ENCODE data around the gene ADARB2.
A peak's percentile ranks its signal among the peaks of the same experiment; 100 is the strongest.

Gene ADARB2

GRCh38 chr10:1154531-1155295, 582.6 kb downstream of the ADARB2 start:
- no peak for DNase-seq (ENCODE audit: low read depth)

- no peak for DNase-seq (ENCODE audit: low read depth)
Measured at GRCh38 chr10:1153805-1154351, 583.4 kb downstream of the ADARB2 start.

GRCh38 chr10:1153251-1153763, 584.0 kb downstream of the ADARB2 start:
- DNase-seq (ENCODE audit: low read depth) = no peak

GRCh38 chr10:1152386-1153250, 584.7 kb downstream of the ADARB2 start:
- DNase-seq (ENCODE audit: low read depth) = no peak

GRCh38 chr10:1151076-1152033, 586.0 kb downstream of the ADARB2 start:
- no peak for DNase-seq (ENCODE audit: low read depth)

- DNase-seq (ENCODE audit: low read depth) = no peak
Measured at GRCh38 chr10:1150638-1150955, 586.7 kb downstream of the ADARB2 start.

- DNase-seq (ENCODE audit: low read depth) = no peak
Measured at GRCh38 chr10:1149793-1150637, 587.3 kb downstream of the ADARB2 start.

GRCh38 chr10:1148855-1149605, 588.3 kb downstream of the ADARB2 start:
- DNase-seq (ENCODE audit: low read depth) = no peak

- DNase-seq (ENCODE audit: low read depth) = no peak
Measured at GRCh38 chr10:1147810-1148209, 589.5 kb downstream of the ADARB2 start.

- DNase-seq (ENCODE audit: low read depth) = peak; percentile 13
Measured at GRCh38 chr10:1142596-1142995, 594.7 kb downstream of the ADARB2 start.

- DNase-seq (ENCODE audit: low read depth) = no peak
Measured at GRCh38 chr10:1141701-1142100, 595.6 kb downstream of the ADARB2 start.

- DNase-seq (ENCODE audit: low read depth) = no peak
Measured at GRCh38 chr10:1141261-1141660, 596.1 kb downstream of the ADARB2 start.

- DNase-seq (ENCODE audit: low read depth) = no peak
Measured at GRCh38 chr10:1138529-1138928, 598.8 kb downstream of the ADARB2 start.

GRCh38 chr10:1137499-1138163, 599.7 kb downstream of the ADARB2 start:
- no peak for DNase-seq (ENCODE audit: low read depth)

GRCh38 chr10:1136268-1136667, 601.1 kb downstream of the ADARB2 start:
- no peak for DNase-seq (ENCODE audit: low read depth)

- DNase-seq (ENCODE audit: low read depth) = no peak
Measured at GRCh38 chr10:1134156-1134555, 603.2 kb downstream of the ADARB2 start.

- no peak for DNase-seq (ENCODE audit: low read depth)
Measured at GRCh38 chr10:1133495-1134045, 603.8 kb downstream of the ADARB2 start.

- no peak for DNase-seq (ENCODE audit: low read depth)
Measured at GRCh38 chr10:1132584-1132983, 604.7 kb downstream of the ADARB2 start.
